GM21367 (cell line): Measurements from ENCODE around the gene KRTAP9-6.
"Not testable (repeated sequence)": the region's sequence is repeated elsewhere in the genome, so short reads cannot be mapped to it uniquely, and the experiment has no call there.

Experiments used
- ATAC-seq: cut with Tn5 transposase; IDR thresholded peaks from one replicate; pipeline ENCODE4 v1.9.1; 2021; ENCODE audit not compliant: unreplicated experiment

Gene KRTAP9-6

DNA sequence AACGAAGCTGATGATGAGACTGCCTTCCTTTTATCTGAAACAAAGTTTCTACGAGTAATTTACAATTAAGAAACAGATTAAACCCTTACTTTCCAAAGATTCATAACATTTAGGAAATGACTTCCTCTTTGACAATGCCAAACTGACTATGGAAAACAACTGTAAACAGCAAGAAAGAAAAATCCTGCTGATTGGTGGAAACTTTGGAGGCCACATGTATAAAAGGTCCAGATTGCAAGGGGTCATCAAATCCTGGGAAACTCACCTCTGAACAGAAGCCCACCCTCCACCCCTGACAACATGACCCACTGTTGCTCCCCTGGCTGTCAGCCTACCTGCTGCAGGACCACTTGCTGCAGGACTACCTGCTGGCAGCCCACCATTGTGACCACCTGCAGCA, at the start of gene KRTAP9-6:
KRTAP9-6 (plus strand) TSS at position 301 of the 400 bp plus-strand sequence; CDS start at position 301, 0 bp downstream.
- ATAC-seq = no peak

DNA sequence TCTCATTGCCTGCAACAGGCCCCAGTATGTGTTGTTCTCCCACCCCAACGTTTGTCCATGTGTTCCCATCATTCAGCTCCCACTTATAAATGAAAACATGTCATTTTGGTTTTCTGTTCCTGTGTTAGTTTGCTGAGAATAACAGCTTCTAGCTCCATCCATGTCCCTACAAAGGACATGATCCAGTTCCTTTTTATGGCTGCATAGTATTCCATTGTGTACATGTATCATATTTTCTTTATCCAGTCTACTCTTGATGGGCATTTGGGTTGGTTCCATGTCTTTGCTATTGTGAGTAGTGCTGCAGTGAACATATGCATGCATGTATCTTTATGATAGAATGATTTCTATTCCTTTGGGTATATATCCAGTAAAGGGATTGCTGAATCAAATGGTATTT, 49.5 kb upstream of the KRTAP9-6 start:
- no peak for ATAC-seq

GRCh38 chr17:41223821-41224220, 41.4 kb upstream of the KRTAP9-6 start:
- ATAC-seq = no peak

- ATAC-seq = no peak
Observed at GRCh38 chr17:41226051-41226450, 39.1 kb upstream of the KRTAP9-6 start.

DNA sequence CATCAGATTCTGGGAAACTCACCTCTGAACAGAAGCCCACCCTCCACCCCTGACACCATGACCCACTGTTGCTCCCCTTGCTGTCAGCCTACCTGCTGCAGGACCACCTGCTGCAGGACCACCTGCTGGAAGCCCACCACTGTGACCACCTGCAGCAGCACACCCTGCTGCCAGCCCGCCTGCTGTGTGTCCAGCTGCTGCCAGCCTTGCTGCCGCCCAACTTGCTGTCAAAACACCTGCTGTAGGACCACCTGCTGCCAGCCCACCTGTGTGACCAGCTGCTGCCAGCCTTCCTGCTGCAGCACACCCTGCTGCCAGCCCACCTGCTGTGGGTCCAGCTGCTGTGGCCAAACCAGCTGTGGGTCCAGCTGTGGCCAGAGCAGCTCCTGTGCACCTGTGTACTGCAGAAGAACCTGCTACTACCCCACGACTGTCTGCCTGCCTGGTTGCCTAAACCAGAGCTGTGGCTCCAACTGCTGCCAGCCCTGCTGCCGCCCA, 38.5 kb upstream of the KRTAP9-6 start, which contains the start of gene KRTAP9-2:
KRTAP9-2 (plus strand) TSS at position 51 of the 498 bp plus-strand sequence; CDS start at position 58, 7 bp downstream.
- not testable (repeated sequence) for ATAC-seq

DNA sequence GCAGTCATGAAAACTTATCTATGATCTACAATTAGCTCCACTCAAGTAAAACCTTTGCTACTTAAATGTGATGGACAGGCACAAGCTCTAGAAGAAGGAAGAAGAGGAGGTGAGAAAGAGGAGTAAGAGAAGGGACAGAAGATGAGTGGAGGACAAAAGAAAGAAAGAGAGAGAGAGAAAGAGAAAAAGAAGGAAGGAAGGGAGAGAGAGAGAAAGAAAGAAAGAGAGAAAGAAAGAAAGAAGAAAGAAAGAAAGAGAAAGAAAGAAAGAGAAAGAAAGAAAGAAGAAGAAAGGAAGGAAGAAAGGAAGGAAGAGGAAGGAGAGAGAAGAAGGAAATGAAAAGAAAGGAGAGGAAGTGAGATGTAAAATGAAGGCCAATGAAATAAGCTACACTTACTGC, 35.1 kb upstream of the KRTAP9-6 start:
- no peak for ATAC-seq

- no peak for ATAC-seq
Observed at GRCh38 chr17:41231731-41232130, 33.4 kb upstream of the KRTAP9-6 start.

DNA sequence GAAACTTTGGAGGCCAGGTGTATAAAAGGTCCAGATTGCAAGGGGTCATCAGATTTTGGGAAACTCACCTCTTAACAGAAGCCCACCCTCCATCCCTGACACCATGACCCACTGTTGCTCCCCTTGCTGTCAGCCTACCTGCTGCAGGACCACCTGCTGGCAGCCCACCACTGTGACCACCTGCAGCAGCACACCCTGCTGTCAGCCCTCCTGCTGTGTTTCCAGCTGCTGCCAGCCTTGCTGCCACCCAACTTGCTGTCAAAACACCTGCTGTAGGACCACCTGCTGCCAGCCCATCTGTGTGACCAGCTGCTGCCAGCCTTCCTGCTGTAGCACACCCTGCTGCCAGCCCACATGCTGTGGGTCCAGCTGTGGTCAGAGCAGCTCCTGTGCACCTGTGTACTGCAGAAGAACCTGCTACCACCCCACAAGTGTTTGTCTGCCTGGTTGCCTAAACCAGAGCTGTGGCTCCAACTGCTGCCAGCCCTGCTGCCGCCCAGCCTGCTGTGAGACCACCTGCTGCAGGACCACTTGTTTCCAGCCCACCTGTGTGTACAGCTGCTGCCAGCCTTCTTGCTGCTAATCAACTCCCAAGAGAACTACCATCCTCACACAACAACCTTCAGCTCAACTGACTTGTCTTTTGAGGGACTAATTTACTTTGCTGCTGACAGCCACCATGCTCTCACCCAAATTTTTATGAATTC, 32.6 kb upstream of the KRTAP9-6 start, which contains the start of gene KRTAP9-3:
KRTAP9-3 (plus strand) TSS at position 51 of the 707 bp plus-strand sequence; CDS start at position 104, 53 bp downstream.
- ATAC-seq = not testable (repeated sequence)

DNA sequence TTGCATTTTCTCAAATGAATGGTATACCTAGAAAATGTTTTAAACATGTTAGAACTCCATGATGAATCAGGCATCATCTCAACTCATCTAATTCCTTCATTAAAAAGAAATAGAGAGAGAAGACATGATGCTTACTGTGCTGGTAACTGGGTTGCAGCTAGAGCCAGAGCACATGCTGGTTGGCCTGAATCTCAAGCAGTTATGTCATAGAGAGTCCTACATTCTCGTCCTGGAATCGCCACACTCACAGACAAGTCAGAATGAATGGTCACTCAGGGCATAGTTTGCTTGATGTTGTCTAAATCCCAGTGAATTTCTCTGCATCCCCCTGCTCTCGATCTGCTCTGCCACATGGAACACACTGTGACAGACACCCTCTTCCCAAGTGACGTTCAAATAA, 28.1 kb upstream of the KRTAP9-6 start:
- ATAC-seq = not testable (repeated sequence)

DNA sequence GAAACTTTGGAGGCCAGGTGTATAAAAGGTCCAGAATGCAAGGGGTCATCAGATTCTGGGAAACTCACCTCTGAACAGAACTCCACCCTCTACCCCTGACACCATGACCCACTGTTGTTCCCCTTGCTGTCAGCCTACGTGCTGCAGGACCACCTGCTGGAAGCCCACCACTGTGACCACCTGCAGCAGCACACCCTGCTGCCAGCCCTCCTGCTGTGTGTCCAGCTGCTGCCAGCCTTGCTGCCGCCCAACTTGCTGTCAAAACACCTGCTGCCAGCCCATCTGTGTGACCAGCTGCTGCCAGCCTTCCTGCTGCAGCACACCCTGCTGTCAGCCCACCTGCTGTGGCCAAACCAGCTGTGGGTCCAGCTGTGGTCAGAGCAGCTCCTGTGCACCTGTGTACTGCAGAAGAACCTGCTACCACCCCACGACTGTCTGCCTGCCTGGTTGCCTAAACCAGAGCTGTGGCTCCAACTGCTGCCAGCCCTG, 27.2 kb upstream of the KRTAP9-6 start, which contains the start of gene KRTAP9-8:
KRTAP9-8 (plus strand) TSS at position 51 of the 489 bp plus-strand sequence; CDS start at position 104, 53 bp downstream.
- not testable (repeated sequence) for ATAC-seq

DNA sequence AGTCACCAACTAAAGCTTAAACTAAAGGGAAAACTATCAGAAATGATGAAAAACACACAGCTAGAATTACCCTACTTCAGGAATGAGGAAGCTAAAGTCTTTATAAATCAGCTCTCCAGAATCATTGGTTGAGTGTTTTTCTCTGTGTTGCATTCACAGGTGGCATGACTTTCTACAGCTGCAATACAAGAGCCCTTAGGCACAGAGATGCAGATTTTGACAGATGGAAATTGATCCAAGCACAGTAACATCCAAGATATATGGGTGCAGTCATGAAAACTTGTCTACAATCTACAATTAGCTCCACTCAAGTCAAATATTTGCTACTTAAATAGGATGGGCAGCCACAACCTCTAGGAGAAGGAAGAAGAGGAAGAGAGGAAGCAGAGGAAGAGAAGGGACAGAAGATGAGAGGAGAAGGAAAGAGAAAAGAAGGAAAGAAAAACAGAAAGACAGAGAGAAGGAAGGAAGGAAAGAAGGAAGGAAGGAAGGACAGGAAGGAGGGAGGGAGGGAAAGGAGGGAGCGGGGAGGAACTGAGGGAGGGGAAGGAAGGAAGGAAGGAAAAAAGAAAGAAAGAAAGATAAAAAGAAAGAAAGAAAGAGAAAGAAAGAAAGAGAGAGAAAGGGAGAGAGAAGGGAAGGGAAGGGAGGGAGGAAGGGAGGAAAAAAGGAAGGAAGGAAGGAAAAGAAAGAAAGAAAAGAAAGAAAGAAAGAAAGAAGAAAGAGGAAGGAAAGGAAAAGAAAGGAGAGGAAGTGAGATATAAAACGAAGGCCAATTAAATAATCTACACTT, 18.0 kb upstream of the KRTAP9-6 start:
- ATAC-seq = not testable (repeated sequence)

DNA sequence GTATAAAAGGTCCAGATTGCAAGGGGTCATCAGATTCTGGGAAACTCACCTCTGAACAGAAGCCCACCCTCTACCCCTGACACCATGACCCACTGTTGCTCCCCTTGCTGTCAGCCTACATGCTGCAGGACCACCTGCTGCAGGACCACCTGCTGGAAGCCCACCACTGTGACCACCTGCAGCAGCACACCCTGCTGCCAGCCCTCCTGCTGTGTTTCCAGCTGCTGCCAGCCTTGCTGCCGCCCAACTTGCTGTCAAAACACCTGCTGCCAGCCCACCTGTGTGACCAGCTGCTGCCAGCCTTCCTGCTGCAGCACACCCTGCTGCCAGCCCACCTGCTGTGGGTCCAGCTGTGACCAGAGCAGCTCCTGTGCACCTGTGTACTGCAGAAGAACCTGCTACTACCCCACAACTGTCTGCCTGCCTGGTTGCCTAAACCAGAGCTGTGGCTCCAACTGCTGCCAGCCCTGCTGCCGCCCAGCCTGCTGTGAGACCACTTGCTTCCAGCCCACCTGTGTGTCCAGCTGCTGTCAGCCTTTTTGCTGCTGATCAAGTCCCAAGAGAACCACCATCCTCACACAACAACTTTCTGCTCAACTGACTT, 15.4 kb upstream of the KRTAP9-6 start, which contains the start of gene KRTAP9-4:
KRTAP9-4 (plus strand) TSS at position 51 of the 604 bp plus-strand sequence; CDS start at position 85, 34 bp downstream.
- ATAC-seq = not testable (repeated sequence)

DNA sequence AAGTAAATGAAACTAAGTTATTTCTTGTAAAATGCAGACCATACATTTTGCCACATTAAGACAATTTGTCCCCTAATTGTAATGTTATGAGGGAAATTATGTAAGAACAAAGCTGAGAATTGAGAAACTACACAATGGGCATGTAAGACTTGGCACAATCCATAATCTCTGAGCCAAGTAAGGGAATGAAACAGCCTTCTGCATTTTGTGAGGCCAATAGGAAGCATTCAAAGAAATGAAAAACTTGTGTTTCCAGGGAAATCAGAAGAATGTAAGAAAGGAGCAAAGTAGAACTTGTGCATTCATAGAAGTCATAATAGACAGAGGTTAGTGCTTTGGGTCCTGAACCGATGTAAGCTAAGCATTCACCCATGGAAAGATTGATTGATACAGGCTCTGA, 13.9 kb upstream of the KRTAP9-6 start:
- no peak for ATAC-seq

DNA sequence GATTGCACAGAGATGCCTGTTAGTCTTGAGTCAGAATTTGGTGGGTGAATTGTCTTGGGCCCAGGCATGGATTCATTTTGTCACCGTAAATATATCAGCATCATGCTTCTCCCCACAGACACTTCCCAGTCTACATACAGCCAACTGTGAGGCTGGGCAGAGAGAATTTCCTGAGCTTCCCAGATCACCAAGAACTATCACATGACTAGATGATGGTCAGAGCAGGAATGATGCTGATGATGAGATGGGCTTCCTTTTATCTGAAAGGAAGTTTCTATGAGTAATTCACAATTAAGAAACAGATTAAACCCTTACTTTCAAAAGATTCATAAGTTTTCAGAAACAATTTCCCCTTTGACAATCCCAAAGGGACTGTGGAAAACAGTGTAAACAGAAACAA, 10.3 kb upstream of the KRTAP9-6 start:
- no peak for ATAC-seq

DNA sequence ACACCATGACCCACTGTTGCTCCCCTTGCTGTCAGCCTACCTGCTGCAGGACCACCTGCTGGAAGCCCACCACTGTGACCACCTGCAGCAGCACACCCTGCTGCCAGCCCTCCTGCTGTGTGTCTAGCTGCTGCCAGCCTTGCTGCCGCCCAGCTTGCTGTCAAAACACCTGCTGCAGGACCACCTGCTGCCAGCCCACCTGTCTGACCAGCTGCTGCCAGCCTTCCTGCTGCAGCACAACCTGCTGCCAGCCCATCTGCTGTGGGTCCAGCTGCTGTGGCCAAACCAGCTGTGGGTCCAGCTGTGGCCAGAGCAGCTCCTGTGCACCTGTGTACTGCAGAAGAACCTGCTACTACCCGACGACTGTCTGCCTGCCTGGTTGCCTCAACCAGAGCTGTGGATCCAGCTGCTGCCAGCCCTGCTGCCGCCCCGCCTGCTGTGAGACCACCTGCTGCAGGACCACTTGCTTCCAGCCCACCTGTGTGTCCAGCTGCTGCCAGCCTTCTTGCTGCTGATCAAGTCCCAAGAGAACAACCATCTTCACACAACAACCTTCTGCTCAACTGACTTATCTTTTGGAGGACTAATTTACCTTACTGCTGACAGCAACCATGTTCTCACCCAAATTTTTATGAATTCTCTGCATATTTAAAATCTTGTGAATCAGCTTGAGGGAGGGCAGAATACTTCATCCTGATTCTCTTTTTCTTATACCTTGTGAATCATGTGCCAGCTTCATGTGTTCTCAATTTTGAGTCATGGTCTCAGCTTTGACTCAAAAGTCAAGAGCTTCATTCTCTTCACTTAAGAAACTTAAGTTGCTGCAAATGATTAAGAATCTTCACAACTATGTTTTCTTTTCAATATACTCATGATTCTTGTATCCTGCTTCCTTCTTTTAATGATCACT, 9.5 kb upstream of the KRTAP9-6 start, which contains the start of gene KRTAP9-9:
KRTAP9-9 (plus strand) TSS at position 4 of the 910 bp plus-strand sequence.
- ATAC-seq = not testable (repeated sequence)

DNA sequence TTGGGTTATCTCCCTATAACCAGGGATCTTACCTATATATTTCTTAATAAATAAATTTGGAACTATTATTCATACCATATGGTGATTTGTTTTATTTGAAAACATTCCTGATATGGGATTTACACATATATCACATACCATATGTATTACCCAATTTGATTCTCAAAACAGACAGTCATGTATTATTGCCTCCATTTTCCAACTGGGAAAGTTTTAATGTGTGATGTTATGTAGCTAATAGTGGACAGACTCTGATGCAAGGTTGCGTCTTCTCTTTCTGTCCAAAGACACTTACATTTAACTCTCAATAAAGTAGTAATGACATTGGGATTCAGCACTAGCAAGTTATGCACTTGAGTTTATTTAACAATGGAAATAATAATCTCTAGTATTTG, 8.9 kb upstream of the KRTAP9-6 start:
- ATAC-seq = no peak

DNA sequence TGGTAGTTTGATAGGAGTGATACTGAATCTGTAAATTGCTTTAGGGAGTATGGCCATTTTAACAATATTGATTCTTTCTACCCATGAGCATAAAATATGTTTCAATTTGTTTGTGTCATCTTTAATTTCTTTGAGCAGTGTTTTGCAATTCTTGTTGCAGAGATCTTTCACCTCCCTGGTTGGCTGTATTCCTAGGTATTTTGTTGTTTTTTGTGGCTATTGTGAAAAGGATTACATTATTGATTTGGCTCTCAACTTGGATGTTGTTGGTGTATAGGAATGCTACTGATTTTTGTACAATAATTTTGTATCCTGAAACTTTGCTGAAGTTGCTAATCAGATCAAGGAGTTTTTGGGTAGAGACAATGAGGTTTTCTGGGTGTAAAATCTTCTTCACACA, 6.8 kb upstream of the KRTAP9-6 start:
- no peak for ATAC-seq

GRCh38 chr17:41263212-41263611, 2.0 kb upstream of the KRTAP9-6 start:
- ATAC-seq = no peak

DNA sequence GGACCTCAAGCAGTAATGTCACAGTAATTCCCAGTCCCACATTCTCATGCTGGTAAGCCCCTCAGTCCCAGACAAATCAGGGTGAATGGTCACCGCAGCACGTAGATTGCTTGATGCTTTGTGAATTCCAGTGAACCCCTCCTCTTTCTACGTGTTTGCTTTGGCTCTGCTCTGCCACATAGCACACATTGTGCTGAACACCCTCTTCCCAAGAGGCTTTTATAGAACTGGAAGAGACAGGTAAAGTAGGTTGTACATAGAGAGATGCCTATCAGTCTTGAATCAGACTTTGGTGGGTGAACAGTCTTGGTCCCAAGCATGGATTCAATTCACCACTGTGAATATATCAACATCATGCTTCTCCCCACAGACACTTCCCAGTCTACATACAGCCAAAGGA, 579 bp upstream of the KRTAP9-6 start:
- ATAC-seq = no peak

DNA sequence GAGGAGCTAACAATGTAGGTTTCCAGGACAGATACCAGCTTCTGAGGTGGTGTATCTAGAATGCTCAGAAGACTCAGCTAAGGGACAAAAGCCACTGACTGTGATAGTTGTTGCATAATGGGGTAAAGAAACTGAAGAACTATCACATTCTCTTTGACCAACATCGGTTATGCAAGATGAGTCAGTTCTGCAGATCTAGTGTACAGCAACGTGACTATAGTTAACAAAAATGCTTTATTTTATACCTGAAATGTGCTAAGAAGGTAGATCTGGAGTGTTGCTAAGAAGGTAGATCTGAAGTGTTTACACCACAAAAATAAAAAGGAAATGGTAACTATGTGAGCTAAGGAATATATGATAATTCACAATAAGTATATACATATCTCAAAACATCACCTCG, 2.5 kb downstream of the KRTAP9-6 start:
- no peak for ATAC-seq
